HG03342 (cell line): ENCODE measurements around the gene TMEM30B.

ENCODE experiments used
- ATAC-seq: cut with Tn5 transposase; IDR thresholded peaks from one replicate; pipeline ENCODE4 v1.9.1; 2021; ENCODE audit warnings: mild to moderate bottlenecking, moderate library complexity; ENCODE audit not compliant: unreplicated experiment

Gene TMEM30B

GRCh38 chr14:61300209-61300608 lies 19.1 kb upstream of the TMEM30B start:
- no peak for ATAC-seq

GRCh38 chr14:61298824-61299223 lies 17.7 kb upstream of the TMEM30B start:
- no peak for ATAC-seq

GRCh38 chr14:61297581-61297980 lies 16.4 kb upstream of the TMEM30B start:
- ATAC-seq = no peak

- no peak for ATAC-seq
These were observed 15.8 kb upstream of the TMEM30B start for GRCh38 chr14:61296719-61297502.

- ATAC-seq = no peak
These were observed 15.0 kb upstream of the TMEM30B start for GRCh38 chr14:61296151-61296550.

GRCh38 chr14:61290701-61291100 lies 9.6 kb upstream of the TMEM30B start:
- no peak for ATAC-seq

GRCh38 chr14:61288720-61289119 lies 7.6 kb upstream of the TMEM30B start:
- ATAC-seq = no peak

- no peak for ATAC-seq
These were observed 7.1 kb upstream of the TMEM30B start for GRCh38 chr14:61288228-61288627.

- no peak for ATAC-seq
These were observed 6.1 kb upstream of the TMEM30B start for GRCh38 chr14:61287196-61287595.

- no peak for ATAC-seq
These were observed 4.2 kb upstream of the TMEM30B start for GRCh38 chr14:61285364-61285763.

- no peak for ATAC-seq
These were observed 2.9 kb upstream of the TMEM30B start for GRCh38 chr14:61284001-61284400.

GRCh38 chr14:61282746-61283145 lies 1.6 kb upstream of the TMEM30B start:
- no peak for ATAC-seq

GRCh38 chr14:61281948-61282275 lies 774 bp upstream of the TMEM30B start:
- no peak for ATAC-seq

GRCh38 chr14:61280526-61281185 lies 482 bp downstream of the TMEM30B start:
- ATAC-seq = no peak

- no peak for ATAC-seq
These were observed 1.0 kb downstream of the TMEM30B start for GRCh38 chr14:61280092-61280525.

- ATAC-seq = no peak
These were observed 2.1 kb downstream of the TMEM30B start for GRCh38 chr14:61279082-61279481.

GRCh38 chr14:61277784-61278183 lies 3.4 kb downstream of the TMEM30B start:
- ATAC-seq = no peak

- ATAC-seq = no peak
These were observed 3.9 kb downstream of the TMEM30B start for GRCh38 chr14:61277232-61277631.

- ATAC-seq = no peak
These were observed 9.6 kb downstream of the TMEM30B start for GRCh38 chr14:61271552-61271951.

GRCh38 chr14:61270714-61271113 lies 10.4 kb downstream of the TMEM30B start:
- no peak for ATAC-seq

- peak; percentile 92 for ATAC-seq
These were observed 11.6 kb downstream of the TMEM30B start for GRCh38 chr14:61269321-61270083.

GRCh38 chr14:61268812-61269211 lies 12.3 kb downstream of the TMEM30B start:
- ATAC-seq = no peak
